Endothelial cell (in vitro differentiated cells): Measurements from ENCODE around the gene RPS6KB2. TPM values are rescaled to one million over a fixed set of nuclear protein-coding genes. Genes with fewer than 3 reads are reported as not detected.

Experiments
- DNase-seq: peaks from one replicate; pipeline ENCODE4 v3.0.0; 2021; ENCODE audit warnings: low spot score
- H3K27ac Mint-ChIP-seq: one replicate; pipeline ENCODE4 v1.8.0; 2021; ENCODE audit warnings: mixed read lengths, inconsistent platforms; ENCODE audit not compliant: unreplicated experiment
- H3K27me3 Mint-ChIP-seq: one replicate; pipeline ENCODE4 v1.8.0; 2021; ENCODE audit warnings: mild to moderate bottlenecking, moderate library complexity, mixed read lengths, inconsistent platforms; ENCODE audit not compliant: unreplicated experiment
- H3K36me3 Mint-ChIP-seq: one replicate; pipeline ENCODE4 v1.8.0; 2021; ENCODE audit warnings: mild to moderate bottlenecking, low read depth, mixed read lengths, inconsistent platforms; ENCODE audit not compliant: unreplicated experiment
- H3K4me1 Mint-ChIP-seq: one replicate; pipeline ENCODE4 v1.8.0; 2021; ENCODE audit warnings: mild to moderate bottlenecking, mixed read lengths, inconsistent platforms; ENCODE audit not compliant: unreplicated experiment
- H3K4me3 Mint-ChIP-seq: one replicate; pipeline ENCODE4 v1.8.0; 2021; ENCODE audit warnings: mild to moderate bottlenecking, mixed read lengths, inconsistent platforms; ENCODE audit not compliant: unreplicated experiment
- H3K9me3 Mint-ChIP-seq: one replicate; pipeline ENCODE4 v1.8.0; 2021; ENCODE audit warnings: mixed read lengths, inconsistent platforms; ENCODE audit not compliant: unreplicated experiment
- total RNA-seq: library from RNA; stranded (reverse); fragmentation: NEBNext Ultra II Directional; extraction: Animal tissue kit (Norgen Biotek cat#: 25700); gene quantifications from one replicate; pipeline ENCODE4 v1.2.1, GENCODE V29; 2021; ENCODE audit not compliant: unreplicated experiment
- TF ChIP-seq, protein P1 (sequence below): fragments of 200-600 bp; sonication (generic); IDR thresholded peaks from one replicate; pipeline ENCODE4 v1.5.0; 2021; ENCODE audit warnings: antibody characterized with exemption; ENCODE audit not compliant: unreplicated experiment

The RPS6KB2 gene
- total RNA-seq, 1 donor from 2014 or later = 44.2 TPM

DNA sequence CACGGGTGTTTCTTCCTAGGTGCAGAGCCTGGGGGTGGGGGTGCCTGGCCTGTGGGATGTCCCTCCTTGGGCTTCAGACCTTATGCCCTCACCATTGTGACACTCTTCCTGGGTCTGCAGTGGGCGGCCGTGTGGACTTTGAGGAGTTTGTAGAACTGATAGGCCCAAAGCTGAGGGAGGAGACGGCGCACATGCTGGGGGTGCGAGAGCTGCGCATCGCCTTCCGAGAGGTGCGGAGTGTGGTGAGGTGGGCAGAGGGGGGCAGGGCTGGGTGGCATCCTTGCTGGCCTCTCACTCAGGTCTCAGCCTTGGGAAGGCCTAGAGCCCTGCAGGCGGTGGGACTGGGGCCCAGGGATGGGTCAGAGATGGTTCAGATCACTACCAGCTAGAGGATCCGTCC lies 29.2 kb downstream of the RPS6KB2 start:
- TF ChIP-seq, protein P1, sequence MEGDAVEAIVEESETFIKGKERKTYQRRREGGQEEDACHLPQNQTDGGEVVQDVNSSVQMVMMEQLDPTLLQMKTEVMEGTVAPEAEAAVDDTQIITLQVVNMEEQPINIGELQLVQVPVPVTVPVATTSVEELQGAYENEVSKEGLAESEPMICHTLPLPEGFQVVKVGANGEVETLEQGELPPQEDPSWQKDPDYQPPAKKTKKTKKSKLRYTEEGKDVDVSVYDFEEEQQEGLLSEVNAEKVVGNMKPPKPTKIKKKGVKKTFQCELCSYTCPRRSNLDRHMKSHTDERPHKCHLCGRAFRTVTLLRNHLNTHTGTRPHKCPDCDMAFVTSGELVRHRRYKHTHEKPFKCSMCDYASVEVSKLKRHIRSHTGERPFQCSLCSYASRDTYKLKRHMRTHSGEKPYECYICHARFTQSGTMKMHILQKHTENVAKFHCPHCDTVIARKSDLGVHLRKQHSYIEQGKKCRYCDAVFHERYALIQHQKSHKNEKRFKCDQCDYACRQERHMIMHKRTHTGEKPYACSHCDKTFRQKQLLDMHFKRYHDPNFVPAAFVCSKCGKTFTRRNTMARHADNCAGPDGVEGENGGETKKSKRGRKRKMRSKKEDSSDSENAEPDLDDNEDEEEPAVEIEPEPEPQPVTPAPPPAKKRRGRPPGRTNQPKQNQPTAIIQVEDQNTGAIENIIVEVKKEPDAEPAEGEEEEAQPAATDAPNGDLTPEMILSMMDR = no peak
- H3K27ac Mint-ChIP-seq = no peak overlapping the region
- peaks cover 10% of the 10 kb centered on the region for H3K27me3 Mint-ChIP-seq
- H3K9me3 Mint-ChIP-seq = no peaks in the 10 kb centered on the region
- DNase-seq = no peak
- H3K4me1 Mint-ChIP-seq = peaks cover 2% of the 10 kb centered on the region
- no peak overlapping the region for H3K4me3 Mint-ChIP-seq
- no peaks in the 10 kb centered on the region for H3K36me3 Mint-ChIP-seq

DNA sequence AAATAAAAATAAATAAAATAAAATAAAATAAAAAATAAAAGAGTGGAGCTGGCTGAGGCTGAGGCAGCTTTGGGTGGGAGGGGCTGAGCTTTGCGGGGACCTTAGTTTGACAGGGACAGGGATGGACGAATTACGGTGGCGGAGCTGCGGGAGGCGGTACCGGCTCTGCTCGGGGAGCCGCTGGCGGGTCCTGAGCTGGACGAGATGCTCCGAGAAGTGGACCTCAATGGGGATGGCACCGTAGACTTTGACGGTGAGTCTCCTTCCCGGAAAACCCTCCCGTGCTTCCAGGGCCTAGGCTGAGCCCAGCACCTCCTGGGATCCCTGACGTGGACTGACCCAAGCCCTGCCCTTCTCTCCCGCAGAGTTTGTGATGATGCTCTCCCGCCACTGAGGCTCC lies 30.0 kb downstream of the RPS6KB2 start:
- Mint-ChIP-seq H3K4me3 (no peak overlapping the region), H3K27me3 (peaks cover 10% of the 10 kb centered on the region), H3K9me3 (no peaks in the 10 kb centered on the region), H3K4me1 (peaks cover 2% of the 10 kb centered on the region), H3K27ac (no peak overlapping the region), H3K36me3 (no peaks in the 10 kb centered on the region)
- TF ChIP-seq, protein P1 = no peak
- DNase-seq = no peak

DNA sequence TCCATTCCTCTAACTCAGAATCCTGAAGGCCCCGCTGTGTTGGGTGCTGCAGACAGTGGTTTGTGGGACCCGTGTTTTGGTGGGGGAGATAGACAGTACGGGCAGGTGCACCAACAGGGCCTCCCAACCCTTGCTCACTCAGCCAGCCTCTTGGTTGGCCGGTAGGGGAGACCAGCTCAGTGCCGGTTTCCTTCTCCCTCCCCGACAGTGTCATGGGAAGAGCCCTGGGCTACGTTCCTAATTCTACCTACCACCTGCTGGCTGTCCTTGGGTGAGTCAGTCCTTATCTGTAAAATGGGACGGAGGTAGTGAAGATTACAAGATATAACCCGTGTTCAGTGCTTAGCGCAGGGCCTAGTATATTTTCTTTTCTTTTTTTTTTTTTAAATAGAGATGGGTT lies 34.9 kb downstream of the RPS6KB2 start:
- peaks cover 9% of the 10 kb centered on the region for H3K27me3 Mint-ChIP-seq
- H3K27ac Mint-ChIP-seq = no peak overlapping the region
- peaks cover 7% of the 10 kb centered on the region for H3K4me1 Mint-ChIP-seq
- H3K9me3 Mint-ChIP-seq = no peaks in the 10 kb centered on the region
- DNase-seq = no peak
- TF ChIP-seq, protein P1 = no peak
- H3K4me3 Mint-ChIP-seq = no peak overlapping the region
- H3K36me3 Mint-ChIP-seq = no peaks in the 10 kb centered on the region

DNA sequence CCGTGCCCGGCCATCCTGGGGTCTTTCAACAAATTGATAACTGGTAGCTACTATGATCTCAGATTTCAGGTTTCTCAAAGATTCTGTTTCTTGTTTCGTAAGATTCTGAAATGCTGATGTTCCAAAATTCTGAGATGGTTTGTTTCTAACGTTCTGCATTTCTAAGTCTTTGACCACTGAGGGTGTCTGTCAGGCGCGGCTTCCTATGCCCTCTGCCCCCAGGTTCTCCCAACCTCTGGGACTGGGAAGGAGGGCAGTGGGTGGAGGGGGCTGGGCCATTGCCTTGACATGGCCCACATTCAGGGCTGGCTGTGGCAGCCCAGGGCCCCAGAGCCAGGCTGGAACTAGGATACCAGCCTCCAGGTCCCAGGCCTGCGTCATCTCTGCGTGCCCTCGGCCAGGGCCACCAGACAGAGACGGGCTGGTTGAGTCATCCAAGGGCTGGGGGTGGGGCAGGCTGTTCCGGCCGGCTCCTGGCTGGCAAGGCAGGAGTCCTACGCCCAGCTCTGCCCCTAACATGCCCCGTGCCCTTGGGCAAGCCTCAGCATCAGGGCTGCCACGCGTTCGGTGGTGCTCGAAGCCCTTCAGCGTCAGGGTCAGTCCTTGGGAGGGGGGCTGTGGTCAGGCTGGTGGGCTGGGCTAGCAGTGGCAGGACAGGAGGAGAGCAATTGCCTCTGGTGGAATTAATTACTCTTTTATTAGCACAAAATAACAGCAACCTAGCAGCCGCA lies 35.6 kb downstream of the RPS6KB2 start:
- Mint-ChIP-seq H3K36me3 (no peaks in the 10 kb centered on the region), H3K9me3 (no peaks in the 10 kb centered on the region), H3K4me3 (peak overlapping the region; percentile 67), H3K27me3 (peaks cover 5% of the 10 kb centered on the region), H3K4me1 (peaks cover 10% of the 10 kb centered on the region), H3K27ac (no peak overlapping the region)
- TF ChIP-seq, protein P1 = no peak
- DNase-seq = no peak

DNA sequence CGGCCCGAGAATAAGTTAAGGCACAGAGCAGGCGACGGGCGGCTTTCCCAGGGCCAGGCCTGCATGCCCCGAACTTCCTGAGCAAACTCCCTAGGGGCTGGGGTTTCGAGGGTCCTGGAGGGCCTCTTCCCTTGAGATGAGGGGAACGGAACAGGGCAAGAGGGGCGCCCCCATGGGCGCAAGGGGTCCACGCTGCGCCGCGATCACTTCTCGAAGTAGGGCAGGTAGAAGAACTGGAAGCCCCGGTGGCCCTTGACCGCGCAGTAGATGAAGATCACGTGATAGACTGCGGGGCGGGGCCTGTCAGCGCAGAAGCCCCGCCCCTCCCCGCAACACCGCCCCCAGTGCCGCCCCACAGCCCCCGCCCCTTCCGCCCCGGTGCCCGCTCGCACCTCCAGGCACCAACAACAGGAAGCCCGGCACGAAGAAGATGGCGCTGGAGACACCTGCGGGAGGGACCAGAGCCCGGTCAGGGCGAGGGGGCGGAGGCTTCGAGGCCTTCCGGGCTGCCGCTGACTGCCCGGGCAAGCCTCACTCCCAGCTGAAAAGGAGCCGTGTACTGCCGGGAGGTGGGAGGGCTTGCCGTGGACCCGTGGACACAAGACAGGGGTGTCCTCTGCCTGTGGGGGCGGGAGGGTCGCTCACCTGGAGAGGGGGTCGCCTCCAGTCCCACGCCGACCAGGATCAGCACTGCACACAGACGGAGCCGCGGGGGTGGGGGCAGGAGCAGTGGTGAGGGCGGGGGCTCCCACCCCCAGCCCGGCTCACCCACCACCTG lies 36.3 kb downstream of the RPS6KB2 start:
- Mint-ChIP-seq H3K9me3 (no peaks in the 10 kb centered on the region), H3K27me3 (peaks cover 5% of the 10 kb centered on the region), H3K4me3 (peak overlapping the region; percentile 67), H3K4me1 (peaks cover 10% of the 10 kb centered on the region), H3K27ac (no peak overlapping the region), H3K36me3 (no peaks in the 10 kb centered on the region)
- TF ChIP-seq, protein P1 = no peak
- DNase-seq = peak; percentile 82
